Measurements from ENCODE around the gene ARHGEF28. TPM values are rescaled to one million over a fixed set of nuclear protein-coding genes. Genes with fewer than 3 reads are reported as not detected.

Gene ARHGEF28
- polyA plus RNA-seq, 1 donor from 2014 or later, result not detected

DNA sequence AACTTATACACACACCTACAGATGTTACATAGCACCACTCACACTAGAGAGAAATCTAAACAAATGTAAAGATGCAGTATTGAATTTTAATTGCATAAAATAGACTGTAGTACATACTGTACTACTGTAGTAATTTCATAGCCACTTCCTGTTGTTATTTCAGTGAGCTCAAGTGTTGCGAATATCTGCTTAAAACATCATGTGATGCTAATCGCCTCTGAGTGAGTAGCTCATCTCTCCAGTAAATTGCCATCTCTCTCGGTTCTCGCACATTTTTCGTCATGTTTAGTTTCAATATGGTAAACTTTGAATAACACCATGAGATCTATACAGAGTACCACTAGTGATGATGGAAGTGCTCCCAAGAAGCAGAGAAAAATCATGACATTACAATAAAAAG, 22.0 kb upstream of the ARHGEF28 start:
- Histone ChIP-seq H3K9me3 (ENCODE audit: low read length) (no peaks in the 10 kb centered on the region), H3K4me3 (ENCODE audit: low read length) (no peak overlapping the region), H4K20me1 (ENCODE audit: insufficient read depth) (no peaks in the 10 kb centered on the region), H3K27me3 (ENCODE audit: insufficient read depth, low read depth, low read length) (no peaks in the 10 kb centered on the region), H3K36me3 (ENCODE audit: insufficient read depth, low read length) (no peaks in the 10 kb centered on the region), H3F3A (ENCODE audit: insufficient read depth, low read length, poor library complexity, severe bottlenecking) (no peaks in the 10 kb centered on the region), H3K9ac (ENCODE audit: low read length) (no peak overlapping the region), H3K9me2 (ENCODE audit: insufficient read depth, low read length) (no peaks in the 10 kb centered on the region), H3K79me2 (replicated peaks; ENCODE audit: insufficient read depth, low read length) (no peaks in the 10 kb centered on the region), H3K27ac (ENCODE audit: low read length) (no peak overlapping the region), H2AFZ (ENCODE audit: low read depth, low read length) (no peak overlapping the region), H3K4me2 (ENCODE audit: low read length) (no peak overlapping the region)
- TF ChIP-seq TAF1 (IDR thresholded peaks at IDR 0.05; ENCODE audit: low read depth), result no peak
- no peak for TF ChIP-seq EZH2 (IDR thresholded peaks at IDR 0.05; ENCODE audit: borderline replicate concordance, insufficient read depth, low read length, poor library complexity, severe bottlenecking)
- TF ChIP-seq, protein P1, sequence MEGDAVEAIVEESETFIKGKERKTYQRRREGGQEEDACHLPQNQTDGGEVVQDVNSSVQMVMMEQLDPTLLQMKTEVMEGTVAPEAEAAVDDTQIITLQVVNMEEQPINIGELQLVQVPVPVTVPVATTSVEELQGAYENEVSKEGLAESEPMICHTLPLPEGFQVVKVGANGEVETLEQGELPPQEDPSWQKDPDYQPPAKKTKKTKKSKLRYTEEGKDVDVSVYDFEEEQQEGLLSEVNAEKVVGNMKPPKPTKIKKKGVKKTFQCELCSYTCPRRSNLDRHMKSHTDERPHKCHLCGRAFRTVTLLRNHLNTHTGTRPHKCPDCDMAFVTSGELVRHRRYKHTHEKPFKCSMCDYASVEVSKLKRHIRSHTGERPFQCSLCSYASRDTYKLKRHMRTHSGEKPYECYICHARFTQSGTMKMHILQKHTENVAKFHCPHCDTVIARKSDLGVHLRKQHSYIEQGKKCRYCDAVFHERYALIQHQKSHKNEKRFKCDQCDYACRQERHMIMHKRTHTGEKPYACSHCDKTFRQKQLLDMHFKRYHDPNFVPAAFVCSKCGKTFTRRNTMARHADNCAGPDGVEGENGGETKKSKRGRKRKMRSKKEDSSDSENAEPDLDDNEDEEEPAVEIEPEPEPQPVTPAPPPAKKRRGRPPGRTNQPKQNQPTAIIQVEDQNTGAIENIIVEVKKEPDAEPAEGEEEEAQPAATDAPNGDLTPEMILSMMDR (IDR thresholded peaks at IDR 0.05; ENCODE audit: poor library complexity, severe bottlenecking), result no peak
- no peak for TF ChIP-seq MXI1 (conservative IDR thresholded peaks at IDR 0.05; ENCODE audit: poor library complexity, severe bottlenecking)
- TF ChIP-seq SMC3 (conservative IDR thresholded peaks at IDR 0.05; ENCODE audit: poor library complexity), result no peak
- no peak for TF ChIP-seq POLR2AphosphoS5 (IDR thresholded peaks at IDR 0.05)
- TF ChIP-seq RAD21 (conservative IDR thresholded peaks at IDR 0.05), result no peak
- TF ChIP-seq EP300 (conservative IDR thresholded peaks at IDR 0.05; ENCODE audit: poor library complexity, severe bottlenecking), result no peak
- TF ChIP-seq, protein P2, sequence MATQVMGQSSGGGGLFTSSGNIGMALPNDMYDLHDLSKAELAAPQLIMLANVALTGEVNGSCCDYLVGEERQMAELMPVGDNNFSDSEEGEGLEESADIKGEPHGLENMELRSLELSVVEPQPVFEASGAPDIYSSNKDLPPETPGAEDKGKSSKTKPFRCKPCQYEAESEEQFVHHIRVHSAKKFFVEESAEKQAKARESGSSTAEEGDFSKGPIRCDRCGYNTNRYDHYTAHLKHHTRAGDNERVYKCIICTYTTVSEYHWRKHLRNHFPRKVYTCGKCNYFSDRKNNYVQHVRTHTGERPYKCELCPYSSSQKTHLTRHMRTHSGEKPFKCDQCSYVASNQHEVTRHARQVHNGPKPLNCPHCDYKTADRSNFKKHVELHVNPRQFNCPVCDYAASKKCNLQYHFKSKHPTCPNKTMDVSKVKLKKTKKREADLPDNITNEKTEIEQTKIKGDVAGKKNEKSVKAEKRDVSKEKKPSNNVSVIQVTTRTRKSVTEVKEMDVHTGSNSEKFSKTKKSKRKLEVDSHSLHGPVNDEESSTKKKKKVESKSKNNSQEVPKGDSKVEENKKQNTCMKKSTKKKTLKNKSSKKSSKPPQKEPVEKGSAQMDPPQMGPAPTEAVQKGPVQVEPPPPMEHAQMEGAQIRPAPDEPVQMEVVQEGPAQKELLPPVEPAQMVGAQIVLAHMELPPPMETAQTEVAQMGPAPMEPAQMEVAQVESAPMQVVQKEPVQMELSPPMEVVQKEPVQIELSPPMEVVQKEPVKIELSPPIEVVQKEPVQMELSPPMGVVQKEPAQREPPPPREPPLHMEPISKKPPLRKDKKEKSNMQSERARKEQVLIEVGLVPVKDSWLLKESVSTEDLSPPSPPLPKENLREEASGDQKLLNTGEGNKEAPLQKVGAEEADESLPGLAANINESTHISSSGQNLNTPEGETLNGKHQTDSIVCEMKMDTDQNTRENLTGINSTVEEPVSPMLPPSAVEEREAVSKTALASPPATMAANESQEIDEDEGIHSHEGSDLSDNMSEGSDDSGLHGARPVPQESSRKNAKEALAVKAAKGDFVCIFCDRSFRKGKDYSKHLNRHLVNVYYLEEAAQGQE (IDR thresholded peaks at IDR 0.05; ENCODE audit: borderline replicate concordance), result no peak

DNA sequence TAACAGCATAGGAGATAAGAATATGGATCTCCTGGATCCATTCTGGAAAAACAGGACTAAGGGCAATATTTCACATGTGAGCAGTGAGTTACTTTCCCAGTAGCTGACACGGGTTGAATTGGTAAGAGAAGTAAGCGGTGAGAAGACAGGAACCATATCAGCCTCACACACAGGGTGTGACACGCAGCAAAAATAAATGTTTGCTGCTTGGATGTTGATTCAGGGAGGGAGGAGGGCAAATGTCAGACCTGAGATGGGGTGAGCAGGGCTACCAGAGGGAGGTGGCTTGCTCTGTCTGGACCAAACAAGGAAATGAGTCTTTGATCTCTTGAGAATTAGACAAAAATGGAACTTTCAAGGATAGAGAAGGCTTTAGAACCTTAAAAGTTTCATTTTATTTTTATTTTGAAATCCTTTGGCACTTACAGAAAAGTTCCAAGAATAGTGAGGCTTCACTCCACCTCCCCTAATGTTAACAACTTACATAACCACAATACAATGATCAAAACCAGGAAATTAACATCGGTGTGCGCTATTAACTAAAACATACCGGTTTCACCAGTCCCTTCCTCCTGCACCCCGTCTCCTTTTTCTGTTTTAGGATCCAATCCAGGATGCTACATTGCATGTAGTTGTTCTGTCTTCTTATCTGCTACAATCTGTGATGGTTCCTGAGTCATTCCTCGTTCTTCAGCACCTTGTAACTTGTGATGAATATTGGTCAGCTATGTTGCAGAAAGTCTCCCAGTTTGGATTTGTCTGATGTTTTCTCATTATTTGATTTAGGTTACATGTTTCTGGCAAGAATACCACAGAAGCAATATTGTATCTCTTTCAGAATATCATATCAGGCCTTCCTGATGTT, 20.5 kb upstream of the ARHGEF28 start:
- Histone ChIP-seq H2AFZ (ENCODE audit: low read depth, low read length) (no peak overlapping the region), H3K4me3 (ENCODE audit: low read length) (no peak overlapping the region), H3K9me3 (ENCODE audit: low read length) (no peaks in the 10 kb centered on the region), H3K9me2 (ENCODE audit: insufficient read depth, low read length) (no peaks in the 10 kb centered on the region), H3K79me2 (replicated peaks; ENCODE audit: insufficient read depth, low read length) (no peaks in the 10 kb centered on the region), H4K20me1 (ENCODE audit: insufficient read depth) (no peaks in the 10 kb centered on the region), H3K36me3 (ENCODE audit: insufficient read depth, low read length) (no peaks in the 10 kb centered on the region), H3F3A (ENCODE audit: insufficient read depth, low read length, poor library complexity, severe bottlenecking) (no peaks in the 10 kb centered on the region), H3K9ac (ENCODE audit: low read length) (no peak overlapping the region), H3K27me3 (ENCODE audit: insufficient read depth, low read depth, low read length) (no peaks in the 10 kb centered on the region), H3K4me2 (ENCODE audit: low read length) (no peak overlapping the region), H3K27ac (ENCODE audit: low read length) (no peak overlapping the region)
- TF ChIP-seq, protein P2 (IDR thresholded peaks at IDR 0.05; ENCODE audit: borderline replicate concordance), result no peak
- TF ChIP-seq MXI1 (conservative IDR thresholded peaks at IDR 0.05; ENCODE audit: poor library complexity, severe bottlenecking), result no peak
- TF ChIP-seq EZH2 (IDR thresholded peaks at IDR 0.05; ENCODE audit: borderline replicate concordance, insufficient read depth, low read length, poor library complexity, severe bottlenecking), result no peak
- TF ChIP-seq, protein P1 (IDR thresholded peaks at IDR 0.05; ENCODE audit: poor library complexity, severe bottlenecking), result no peak
- TF ChIP-seq POLR2AphosphoS5 (IDR thresholded peaks at IDR 0.05), result no peak
- TF ChIP-seq EP300 (conservative IDR thresholded peaks at IDR 0.05; ENCODE audit: poor library complexity, severe bottlenecking), result no peak
- no peak for TF ChIP-seq TAF1 (IDR thresholded peaks at IDR 0.05; ENCODE audit: low read depth)
- no peak for TF ChIP-seq RAD21 (conservative IDR thresholded peaks at IDR 0.05)
- no peak for TF ChIP-seq SMC3 (conservative IDR thresholded peaks at IDR 0.05; ENCODE audit: poor library complexity)

Measured in neural cell (in vitro differentiated cells).